ENCODE measurements around the gene CRACR2A.

DNA sequence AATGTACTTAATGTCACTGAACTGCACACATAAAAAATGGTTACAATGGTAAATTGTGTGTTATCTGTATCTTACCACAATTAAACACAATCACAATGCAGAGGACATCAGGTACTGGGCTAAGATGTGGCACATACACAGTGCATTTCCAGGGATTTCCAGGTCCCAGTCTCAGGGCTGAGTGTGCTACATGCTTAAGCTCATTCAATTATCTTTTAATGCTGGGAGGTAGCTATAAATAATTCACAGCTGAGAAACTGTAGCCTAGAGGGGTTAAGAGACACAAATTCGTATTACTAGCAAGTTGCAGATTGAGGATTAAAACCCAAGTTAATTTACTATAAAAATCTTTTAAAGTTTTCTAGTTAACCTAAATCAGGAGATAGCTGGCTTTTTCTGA, 67.1 kb downstream of the CRACR2A start:
- TF ChIP-seq, protein P1, sequence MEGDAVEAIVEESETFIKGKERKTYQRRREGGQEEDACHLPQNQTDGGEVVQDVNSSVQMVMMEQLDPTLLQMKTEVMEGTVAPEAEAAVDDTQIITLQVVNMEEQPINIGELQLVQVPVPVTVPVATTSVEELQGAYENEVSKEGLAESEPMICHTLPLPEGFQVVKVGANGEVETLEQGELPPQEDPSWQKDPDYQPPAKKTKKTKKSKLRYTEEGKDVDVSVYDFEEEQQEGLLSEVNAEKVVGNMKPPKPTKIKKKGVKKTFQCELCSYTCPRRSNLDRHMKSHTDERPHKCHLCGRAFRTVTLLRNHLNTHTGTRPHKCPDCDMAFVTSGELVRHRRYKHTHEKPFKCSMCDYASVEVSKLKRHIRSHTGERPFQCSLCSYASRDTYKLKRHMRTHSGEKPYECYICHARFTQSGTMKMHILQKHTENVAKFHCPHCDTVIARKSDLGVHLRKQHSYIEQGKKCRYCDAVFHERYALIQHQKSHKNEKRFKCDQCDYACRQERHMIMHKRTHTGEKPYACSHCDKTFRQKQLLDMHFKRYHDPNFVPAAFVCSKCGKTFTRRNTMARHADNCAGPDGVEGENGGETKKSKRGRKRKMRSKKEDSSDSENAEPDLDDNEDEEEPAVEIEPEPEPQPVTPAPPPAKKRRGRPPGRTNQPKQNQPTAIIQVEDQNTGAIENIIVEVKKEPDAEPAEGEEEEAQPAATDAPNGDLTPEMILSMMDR (IDR thresholded peaks at IDR 0.05): no peak
- TF ChIP-seq POLR2A (IDR thresholded peaks at IDR 0.05): no peak

All from transverse colon (tissue), 3 donors.